Transverse colon (tissue), 4 donors: ENCODE results near the gene USP7.

ENCODE experiments used
- CTCF ChIP-seq, 5 experiments: fragments of 200-600 bp in 3 of 5; fragments of 450-650 bp in 2 of 5; sonication (generic) in 3 of 5; IDR thresholded peaks; 1 replicate in 2 of 5; 2 replicates in 3 of 5; pipeline ENCODE4 v1.5.1; 2016 to 2017; ENCODE audit warnings: antibody characterized with exemption in 5 of 5, inconsistent platforms in 3 of 5, mild to moderate bottlenecking in 2 of 5, moderate library complexity in 1 of 5
- EP300 ChIP-seq: sonication (generic); formaldehyde crosslinking; IDR thresholded peaks from one replicate; pipeline ENCODE4 v1.6.1; 2017; ENCODE audit warnings: antibody characterized with exemption, low read depth
- POLR2A ChIP-seq: fragments of 450-650 bp; IDR thresholded peaks from one replicate; pipeline ENCODE4 v1.6.1; 2016; ENCODE audit warnings: antibody characterized with exemption, mild to moderate bottlenecking, moderate library complexity
- POLR2AphosphoS5 ChIP-seq, 3 donors: sonication (generic); formaldehyde crosslinking; IDR thresholded peaks; one replicate each; pipeline ENCODE4 v1.6.1; 2016; ENCODE audit warnings: antibody characterized with exemption in 3 of 3

GRCh38 chr16:8961811-8962390 is 1.8 kb downstream of the USP7 start:
- TF ChIP-seq CTCF (IDR thresholded peaks at IDR 0.05) (no peak), EP300 (no peak), POLR2AphosphoS5 (IDR thresholded peaks at IDR 0.05) (no peak), POLR2A (no peak)
